ENCODE results near the gene ERC2. TPM values are rescaled to one million over a fixed set of nuclear protein-coding genes. Genes with fewer than 3 reads are reported as not detected.

Gene ERC2
- total and polyA plus RNA-seq, 2 of the 8 experiments (the other 6 are each of a cell fraction or from before 2014, with no cell fraction given), result 16.4 to 22.8 TPM

- Histone ChIP-seq H4K20me1 (replicated peaks in 1 of 2; ENCODE audit: control insufficient read depth in 1 of 2, insufficient read depth in 2 of 2, low read length in 2 of 2) (no peaks in the 10 kb centered on the region), H3K4me2 (ENCODE audit: insufficient read depth in 1 of 2, low read depth in 2 of 2, low read length in 2 of 2) (no peak overlapping the region), H2BK120ac (replicated peaks; ENCODE audit: low read depth, low read length) (no peak overlapping the region), H3K18ac (ENCODE audit: extremely low read depth, low read length) (no peak overlapping the region), H2BK5ac (ENCODE audit: low read depth, low read length) (no peak overlapping the region), H3K14ac (ENCODE audit: insufficient read length) (no peak overlapping the region), H3K9ac (replicated peaks in 1 of 4; ENCODE audit: extremely low read depth in 1 of 4, low read depth in 3 of 4, low read length in 3 of 4) (no peak overlapping the region), H3K4ac (replicated peaks; ENCODE audit: insufficient read length, low read depth, low read length) (no peak overlapping the region), H2BK12ac (ENCODE audit: low read depth, low read length) (no peak overlapping the region), H3K79me2 (ENCODE audit: control insufficient read depth in 1 of 2, insufficient read depth in 2 of 2, low read length in 2 of 2) (0 out of 4 replicates have a peak, but pooled peaks cover 0 to 2% of the 10 kb centered on the region in 2 experiments), H3K23me2 (ENCODE audit: low read depth, low read length) (no peaks in the 10 kb centered on the region), H2BK20ac (ENCODE audit: low read length) (no peak overlapping the region), H3K56ac (replicated peaks; ENCODE audit: insufficient read length, low read depth, low read length) (no peak overlapping the region), H4K91ac (replicated peaks; ENCODE audit: insufficient read length, low read length) (no peak overlapping the region), H3K36me3 (ENCODE audit: control insufficient read depth in 2 of 4, insufficient read depth in 4 of 4, low read length in 3 of 4) (peaks cover 0 to 5% (median 0%) of the 10 kb centered on the region in 4 experiments; a peak in 1 of 8 replicates), H4K8ac (ENCODE audit: extremely low read depth, insufficient read depth, low read length) (no peak overlapping the region), H2BK15ac (ENCODE audit: low read length) (no peak overlapping the region), H2AFZ (ENCODE audit: low read length) (no peak overlapping the region), H3K27ac (ENCODE audit: low read depth, low read length) (no peak overlapping the region), H4K5ac (ENCODE audit: insufficient read length, low read depth, low read length) (no peak overlapping the region), H3K4me3 (ENCODE audit: extremely low read depth in 1 of 4, insufficient read depth in 2 of 4, low read depth in 3 of 4, low read length in 4 of 4) (no peak overlapping the region), H2AK5ac (ENCODE audit: low read depth, low read length) (no peak overlapping the region), H3K9me3 (ENCODE audit: insufficient read depth in 2 of 2, low read depth in 1 of 2, low read length in 1 of 2) (no peaks in the 10 kb centered on the region), H3K23ac (ENCODE audit: insufficient read length) (no peak overlapping the region), H3K4me1 (replicated peaks in 1 of 4; ENCODE audit: control insufficient read depth in 3 of 4, insufficient read depth in 4 of 4, low read length in 3 of 4) (peaks cover 0 to 6% (median 1%) of the 10 kb centered on the region in 4 experiments; a peak in 3 of 7 replicates), H3K79me1 (ENCODE audit: low read depth, low read length) (no peaks in the 10 kb centered on the region), H3K27me3 (replicated peaks in 1 of 4; ENCODE audit: control insufficient read depth in 3 of 4, extremely low read depth in 1 of 4, insufficient read depth in 3 of 4, low read length in 3 of 4) (no peaks in the 10 kb centered on the region)
- 88% methylated on average over 3 of the region's 3 CpGs; no CpG with 5 or more reads in 1 of the 2 experiments for WGBS, 2 experiments (ENCODE audit: extremely low coverage in 1 of 2, insufficient coverage in 1 of 2, insufficient read length in 1 of 2, insufficient replicate concordance in 2 of 2, low coverage in 1 of 2, low lambda C conversion rate in 2 of 2, missing lambda C conversion rate in 1 of 2)
- no peak for DNase-seq (ENCODE audit: low read depth in 1 of 2, low spot score in 2 of 2)
- TF ChIP-seq CREB1 (IDR thresholded peaks at IDR 0.05), result no peak
- TF ChIP-seq RNF2 (IDR thresholded peaks at IDR 0.05; ENCODE audit: borderline replicate concordance, low read depth, low read length, missing control alignments, poor library complexity, severe bottlenecking), result no peak
- no peak for TF ChIP-seq CBX5 (IDR thresholded peaks at IDR 0.05; ENCODE audit: low read depth, low read length)
- TF ChIP-seq TAF1 (IDR thresholded peaks at IDR 0.05; ENCODE audit: low read depth, low read length), result no peak
- no peak for TF ChIP-seq SRF (IDR thresholded peaks at IDR 0.05; ENCODE audit: low read depth, low read length)
- TF ChIP-seq YY1 (IDR thresholded peaks at IDR 0.05; ENCODE audit: low read depth, low read length), result no peak
- ChIA-PET CTCF (ENCODE audit: partially characterized antibody) (interaction anchor here (1.0 to 3.4 kb wide), 9 partner anchors 10 to 80 kb away, joined by 3 to 21 read pairs (median 4); no protein-coding TSS in a partner anchor), POLR2A (ENCODE audit: partially characterized antibody) (interaction anchor here (1.2 kb wide), 1 partner anchor 147 kb away, joined by 3 read pairs; the partner anchor contains the start of gene CCDC66)
- FAIRE-seq, result no peak
Measured at GRCh38 chr3:56409790-56410189, 58.5 kb downstream of the ERC2 start.

Measured in H1 (cell line).